NCI-H1105 treated with DMSO at 0.1 percent for 48 hours (cell line): ENCODE data around the gene PKP3.
"Not testable (repeated sequence)": the region's sequence is repeated elsewhere in the genome, so short reads cannot be mapped to it uniquely, and the experiment has no call there.

ENCODE experiments used
- DNase-seq: peaks from one replicate; lab custom pipeline; 2025; lab: John Stamatoyannopoulos, UW

PKP3 gene

DNA sequence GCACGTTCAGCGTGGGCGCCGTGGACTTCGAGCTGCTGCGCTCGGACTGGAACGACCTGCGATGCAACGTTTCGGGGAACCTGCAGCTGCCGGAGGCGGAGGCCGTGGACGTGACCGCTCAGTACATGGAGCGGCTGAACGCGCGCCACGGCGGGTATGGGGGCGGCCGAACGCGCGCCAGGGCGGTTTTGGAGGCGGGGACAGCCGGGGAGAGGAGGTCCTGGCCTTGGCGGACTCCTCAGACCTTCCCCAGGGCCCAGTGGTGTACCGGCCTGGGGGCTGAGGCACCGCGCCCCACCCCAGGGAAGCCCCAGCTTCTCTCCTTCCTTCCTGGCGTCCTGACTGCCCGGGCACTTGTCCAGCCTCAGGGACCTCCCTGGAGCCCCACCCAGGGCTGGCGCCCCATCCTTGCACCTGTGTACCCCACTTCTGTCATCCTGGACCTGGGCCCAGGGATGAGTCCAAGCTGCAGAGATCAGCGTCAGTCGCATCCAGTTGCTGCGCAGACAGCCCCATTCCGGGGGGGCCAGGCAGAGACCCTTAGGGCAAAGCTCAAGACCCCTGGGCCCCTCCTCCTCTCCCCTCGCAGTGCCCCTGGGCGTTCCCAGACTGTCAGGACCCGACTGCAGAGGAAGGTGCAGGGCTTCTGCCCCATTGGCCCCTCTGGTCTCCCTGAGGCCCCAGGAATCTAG, 16.7 kb upstream of the PKP3 start:
- no peak for DNase-seq

DNA sequence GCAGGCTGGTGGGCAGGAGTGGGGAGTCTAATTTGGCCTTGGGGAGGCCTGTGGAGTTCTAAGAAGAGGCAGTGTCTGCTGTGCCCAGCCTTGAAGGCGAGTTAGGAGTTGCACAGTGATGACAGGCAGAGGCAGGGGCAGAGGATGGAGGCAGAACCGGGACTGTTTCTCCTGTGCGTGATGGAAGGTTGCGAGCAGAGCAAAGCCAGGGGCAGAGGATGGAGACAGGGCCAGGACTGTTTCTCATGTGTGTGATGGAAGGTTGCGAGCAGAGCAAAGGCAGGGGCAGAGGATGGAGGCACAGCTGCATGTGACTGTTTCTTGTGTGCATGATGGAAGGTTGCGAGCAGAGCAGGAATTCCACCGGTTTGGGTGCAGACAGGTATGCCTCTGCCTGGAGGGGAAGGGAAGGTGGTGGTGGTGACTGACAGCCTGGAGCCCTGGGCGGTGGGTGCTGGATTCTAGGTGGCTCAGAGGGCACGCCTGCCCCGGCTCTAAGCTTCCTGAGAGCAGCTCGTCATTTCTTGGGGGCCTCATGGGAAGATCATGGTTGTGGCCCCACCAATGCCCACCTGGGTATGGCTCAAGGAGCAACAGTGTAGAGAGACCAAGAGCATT, 16.0 kb upstream of the PKP3 start:
- no peak for DNase-seq

DNA sequence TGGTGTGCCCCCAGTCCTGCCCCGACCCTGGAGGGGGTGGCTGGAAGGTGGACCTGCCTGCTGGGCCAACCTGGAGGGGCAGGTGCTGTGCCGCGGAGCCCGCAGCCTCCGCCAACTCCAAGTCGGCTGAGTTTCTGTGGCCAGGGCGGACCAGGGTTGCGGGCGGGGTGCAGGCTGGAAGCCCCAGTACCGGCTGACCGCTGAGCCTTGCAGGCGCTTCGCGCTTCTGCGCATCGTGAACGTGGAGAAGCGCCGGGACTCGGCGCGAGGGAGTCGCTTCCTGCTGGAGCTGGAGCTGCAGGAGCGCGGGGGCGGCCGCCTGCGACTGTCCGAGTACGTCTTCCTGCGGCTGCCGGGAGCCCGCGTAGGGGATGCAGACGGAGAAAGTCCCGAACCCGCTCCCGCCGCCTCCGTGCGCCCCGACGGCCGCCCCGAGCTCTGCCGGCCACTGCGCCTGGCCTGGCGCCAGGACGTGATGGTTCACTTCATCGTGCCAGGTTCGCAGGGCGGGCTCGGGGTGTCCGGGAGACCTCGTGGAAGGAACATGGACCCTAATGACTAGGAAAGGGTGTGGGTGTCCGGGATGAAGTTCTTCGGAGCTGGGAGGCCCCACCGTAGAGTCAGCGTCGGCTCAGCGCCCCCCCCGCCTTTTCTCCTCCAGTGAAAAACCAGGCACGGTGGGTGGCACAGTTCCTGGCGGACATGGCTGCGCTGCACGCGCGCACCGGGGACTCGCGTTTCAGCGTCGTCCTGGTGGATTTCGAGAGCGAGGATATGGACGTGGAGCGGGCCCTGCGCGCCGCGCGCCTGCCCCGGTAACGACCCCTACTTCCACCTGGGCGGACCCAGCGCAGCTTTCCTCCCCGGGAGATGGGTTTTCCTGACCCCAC, 14.6 kb upstream of the PKP3 start:
- no peak for DNase-seq

DNA sequence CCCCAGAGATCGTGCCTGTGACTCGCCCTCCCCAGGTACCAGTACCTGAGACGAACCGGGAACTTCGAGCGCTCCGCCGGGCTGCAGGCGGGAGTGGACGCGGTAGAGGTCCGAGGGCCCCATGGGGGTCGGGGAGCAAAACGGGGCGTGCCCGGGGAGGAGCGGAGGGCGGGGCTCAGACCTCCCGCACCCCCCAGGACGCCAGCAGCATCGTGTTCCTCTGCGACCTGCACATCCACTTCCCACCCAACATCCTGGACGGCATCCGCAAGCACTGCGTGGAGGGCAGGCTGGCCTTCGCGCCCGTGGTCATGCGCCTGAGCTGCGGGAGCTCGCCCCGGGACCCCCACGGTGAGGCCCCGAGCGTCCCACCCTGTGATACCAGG, 13.9 kb upstream of the PKP3 start:
- DNase-seq: no peak

DNA sequence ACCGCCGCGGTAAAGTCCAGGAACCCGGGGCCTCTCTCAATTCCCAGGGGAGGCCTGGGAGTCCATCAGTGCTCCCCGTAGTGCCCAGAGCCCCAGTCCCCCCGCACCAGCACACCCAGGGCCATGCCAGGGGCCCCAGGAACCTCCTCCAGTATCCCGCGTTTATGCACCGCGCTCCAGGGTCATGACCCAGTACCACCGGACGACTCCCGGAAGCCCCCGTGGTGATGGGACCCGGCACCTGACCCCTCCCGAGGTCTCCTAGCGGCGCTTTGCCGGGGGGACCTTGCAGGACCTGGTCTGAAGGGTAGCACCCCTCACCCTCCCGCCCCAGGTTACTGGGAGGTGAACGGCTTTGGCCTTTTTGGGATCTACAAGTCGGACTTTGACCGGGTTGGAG, 13.5 kb upstream of the PKP3 start:
- no peak for DNase-seq

DNA sequence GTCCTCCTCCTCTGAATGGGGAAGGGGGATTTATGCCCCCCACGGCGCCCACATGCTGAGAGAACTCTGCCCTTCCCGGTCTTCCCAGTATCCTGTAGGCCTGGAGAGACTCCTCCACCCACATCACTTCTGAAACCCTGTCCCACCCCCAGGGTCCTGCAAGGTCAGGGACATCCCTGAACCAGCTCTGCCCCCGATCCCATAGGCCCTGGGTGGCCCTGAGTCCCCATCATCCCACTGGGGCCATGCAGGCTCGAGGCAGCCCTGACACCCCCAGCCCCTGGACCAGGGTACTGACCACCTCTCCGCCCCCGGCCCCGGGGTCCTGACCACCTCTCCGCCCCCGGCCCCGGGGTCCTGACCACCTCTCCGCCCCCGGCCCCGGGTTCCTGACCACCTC, 13.0 kb upstream of the PKP3 start:
- no peak for DNase-seq

DNA sequence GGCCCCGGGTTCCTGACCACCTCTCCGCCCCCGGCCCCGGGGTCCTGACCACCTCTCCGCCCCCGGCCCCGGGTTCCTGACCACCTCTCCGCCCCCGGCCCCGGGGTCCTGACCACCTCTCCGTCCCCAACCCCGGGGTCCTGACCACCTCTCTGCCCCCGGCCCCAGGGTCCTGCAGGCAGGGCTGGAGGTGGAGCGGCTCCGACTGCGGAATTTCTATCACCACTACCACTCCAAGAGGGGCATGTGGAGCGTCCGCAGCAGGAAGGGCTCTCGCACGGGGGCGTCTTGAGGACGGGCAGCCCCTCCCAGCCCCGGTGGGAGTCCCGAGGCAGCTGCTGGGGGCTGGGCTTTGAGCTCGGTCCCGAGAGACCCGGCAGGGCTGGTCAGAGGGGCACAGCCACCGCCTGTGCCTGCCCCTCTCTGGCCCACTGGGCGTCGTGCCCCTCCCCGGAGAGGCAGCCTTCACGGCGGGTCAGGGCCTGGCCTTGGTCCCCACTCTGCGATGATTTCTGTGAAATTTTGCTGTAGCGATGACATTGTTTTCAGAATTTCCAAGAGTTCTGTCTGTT, 12.4 kb upstream of the PKP3 start:
- DNase-seq: no peak

DNA sequence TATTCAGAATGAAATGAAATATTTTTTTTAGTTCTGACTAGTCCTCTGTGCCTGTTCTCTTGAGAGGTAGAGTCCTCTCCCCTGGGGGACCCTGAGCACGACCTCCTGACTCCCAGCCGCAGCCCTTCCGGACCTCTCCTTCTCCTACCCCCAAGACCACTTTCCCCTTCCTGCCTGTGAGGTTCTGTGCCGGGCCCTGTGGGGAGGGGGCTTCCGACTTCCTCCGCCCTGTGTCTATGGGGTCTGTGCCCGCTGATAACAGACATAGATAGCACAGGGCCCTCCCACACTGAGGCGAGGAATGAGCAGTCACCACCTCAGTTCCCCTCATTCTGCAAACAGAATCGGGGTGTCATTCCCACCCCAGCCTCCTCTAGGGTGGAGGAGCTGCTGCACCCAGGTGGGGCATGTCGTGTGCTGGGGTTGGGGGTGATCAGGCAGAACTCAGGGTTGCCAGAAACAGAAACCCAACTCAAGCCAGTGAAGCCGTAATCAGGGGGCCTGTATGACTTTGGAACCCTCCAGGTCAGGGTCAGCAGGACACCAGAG, 11.9 kb upstream of the PKP3 start:
- DNase-seq: no peak

DNA sequence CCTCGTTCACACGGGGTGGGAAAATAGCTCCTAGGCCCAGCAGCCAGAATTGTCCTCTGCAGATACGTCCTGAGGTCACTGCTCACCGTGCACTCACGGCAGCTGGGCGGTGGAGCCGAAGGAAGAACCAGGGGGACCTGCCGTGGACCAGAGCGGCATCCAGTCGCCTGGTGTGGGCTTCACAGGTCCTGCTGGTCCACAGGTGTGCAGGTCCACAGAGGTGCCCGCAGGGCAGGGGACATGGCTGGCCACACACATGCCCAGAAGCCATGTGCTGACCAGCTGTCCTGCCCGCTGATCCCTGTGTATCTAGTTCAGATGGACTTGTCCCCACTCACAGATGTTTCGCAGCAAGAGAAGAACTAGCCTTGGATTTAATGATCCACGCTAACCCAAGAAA, 10.6 kb upstream of the PKP3 start:
- no peak for DNase-seq

DNA sequence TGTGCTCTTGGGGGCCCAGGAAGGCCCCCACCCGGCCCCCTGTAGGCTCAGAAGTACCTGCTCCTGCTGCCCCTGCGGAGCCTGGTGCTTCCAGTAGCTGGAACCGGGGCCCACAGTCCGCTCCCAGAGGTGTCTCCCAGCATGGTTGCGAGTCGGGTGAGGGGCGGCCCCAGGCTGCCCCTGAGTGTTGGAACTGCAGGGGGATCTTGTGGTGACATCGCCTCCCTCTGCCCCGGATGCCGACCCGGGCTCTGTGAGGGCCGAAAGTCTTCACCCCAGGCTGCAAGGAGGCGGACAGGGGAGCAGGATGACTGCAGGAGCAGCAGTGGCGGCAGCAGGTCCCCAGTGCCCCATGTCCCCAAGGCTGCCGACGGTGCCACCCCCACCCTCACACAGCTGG, 9.5 kb upstream of the PKP3 start:
- DNase-seq: no peak

DNA sequence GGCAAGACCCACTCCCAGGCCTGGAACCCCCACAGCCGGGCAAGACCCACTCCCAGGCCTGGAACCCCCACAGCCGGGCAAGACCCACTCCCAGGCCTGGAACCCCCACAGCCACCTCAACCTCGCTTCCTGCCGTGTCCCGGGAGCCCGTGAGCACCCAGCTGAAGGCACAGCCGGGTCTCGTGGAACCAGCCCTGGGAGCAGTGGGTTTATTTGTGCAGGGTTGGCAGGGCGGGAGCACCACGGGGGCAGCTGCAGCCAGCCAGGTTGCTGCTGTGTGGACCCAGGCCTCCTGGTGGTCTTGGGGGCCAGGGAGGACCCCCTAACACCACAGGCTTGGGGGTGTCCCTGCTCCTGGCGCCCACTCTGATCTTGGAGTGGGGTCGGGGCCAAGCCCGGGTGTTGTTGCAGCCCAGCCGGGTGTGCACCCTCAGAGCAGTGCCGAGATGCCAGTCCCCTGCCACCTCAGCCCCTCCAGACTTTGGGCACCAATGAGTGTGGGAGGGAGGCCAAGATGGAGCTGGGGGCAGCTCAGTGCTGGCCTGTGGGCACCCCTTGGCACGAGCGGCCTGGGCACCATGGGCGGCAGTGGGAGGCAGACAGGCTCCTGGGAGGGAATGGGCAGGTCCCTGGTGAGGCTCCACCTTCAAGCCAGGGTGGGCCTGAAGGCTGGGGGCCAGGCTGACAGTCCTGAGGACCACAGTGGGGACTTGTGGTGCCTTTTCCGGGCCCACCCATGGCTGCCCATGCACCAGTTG, 8.2 kb upstream of the PKP3 start:
- DNase-seq: no peak

DNA sequence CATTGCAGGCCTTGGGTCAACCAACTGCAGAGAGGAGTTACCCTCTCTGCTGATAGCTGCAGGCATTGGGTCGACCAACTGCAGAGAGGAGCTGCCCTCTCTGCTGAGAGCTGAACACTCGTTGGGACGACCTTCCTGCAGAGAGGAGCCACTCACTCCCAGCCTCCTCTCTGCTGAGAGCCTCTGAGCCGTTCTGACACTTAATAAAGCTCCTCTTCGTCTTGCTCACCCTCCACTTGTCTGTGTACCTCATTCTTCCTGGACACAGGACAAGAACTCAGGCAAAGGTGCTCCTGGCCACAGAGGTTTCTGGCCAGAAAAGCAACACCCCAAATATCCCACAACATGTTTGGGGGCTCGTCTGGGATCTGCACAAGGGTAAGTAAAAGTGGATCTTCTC, 7.5 kb upstream of the PKP3 start:
- no peak for DNase-seq

DNA sequence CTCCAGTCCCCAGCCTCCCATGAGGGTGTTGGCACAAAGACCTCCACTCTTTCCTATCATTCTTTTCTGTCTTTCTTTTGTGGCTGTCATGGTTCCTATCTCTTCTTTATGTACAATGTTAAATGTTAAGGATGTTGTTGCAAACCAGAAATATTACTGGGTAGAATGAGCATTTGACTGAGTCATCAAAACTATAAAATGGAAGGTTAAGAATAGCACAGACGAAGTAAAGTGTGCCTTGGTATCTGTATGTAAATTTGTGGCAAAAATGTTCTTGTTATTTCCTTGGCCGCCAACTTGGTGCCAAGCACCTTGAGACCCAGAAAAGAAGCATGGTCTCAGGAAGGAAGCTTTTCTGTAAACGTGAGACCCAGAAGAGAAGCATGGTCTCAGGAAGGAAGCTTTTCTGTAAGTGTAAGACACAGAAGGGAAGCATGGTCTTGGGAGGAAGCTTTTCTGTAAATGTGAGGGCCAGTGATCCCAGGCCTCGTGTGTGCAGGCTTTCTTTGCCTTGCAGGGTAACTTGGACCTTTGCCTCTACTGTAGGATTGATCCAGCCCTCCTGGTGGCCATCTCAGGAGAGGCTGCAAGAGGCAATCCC, 6.7 kb upstream of the PKP3 start:
- no peak for DNase-seq

DNA sequence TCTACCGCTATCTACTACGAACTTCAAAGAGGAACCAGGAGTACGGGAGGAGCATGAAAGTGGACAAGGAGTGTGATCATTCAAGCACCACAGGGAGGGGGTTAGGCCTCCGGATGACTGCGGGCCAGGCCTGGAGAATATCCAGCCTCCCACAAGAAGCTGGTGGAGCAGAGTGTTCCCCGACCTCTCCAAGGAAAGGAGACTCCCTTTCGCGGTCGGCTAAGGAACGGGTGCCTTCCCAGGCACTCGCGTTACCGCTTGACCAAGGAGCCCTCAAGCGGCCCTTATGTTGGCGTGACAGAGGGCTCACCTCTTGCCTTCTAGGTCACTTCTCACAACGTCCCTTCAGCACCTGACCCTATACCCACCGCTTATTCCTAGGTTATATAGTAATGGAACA, 4.6 kb upstream of the PKP3 start:
- not testable (repeated sequence) for DNase-seq

DNA sequence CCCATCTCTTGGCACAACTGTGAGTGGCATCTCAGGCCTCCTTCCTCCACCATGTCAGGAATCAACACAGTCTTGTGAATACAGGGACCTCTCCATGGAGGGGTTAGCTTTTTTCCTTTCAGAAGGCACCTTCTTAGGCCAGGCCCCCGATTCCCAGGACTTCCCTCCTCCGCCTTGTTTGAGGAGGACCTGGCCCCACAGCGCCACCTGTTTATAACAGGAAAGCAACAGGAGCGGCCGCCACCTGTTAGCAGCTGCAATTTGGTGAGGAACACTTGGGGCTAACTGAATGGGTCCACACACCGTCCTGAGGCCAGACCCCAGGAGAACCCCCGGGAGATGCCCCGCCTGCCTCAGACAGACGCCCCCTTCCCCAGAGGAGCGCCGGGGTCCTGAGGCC, 3.8 kb upstream of the PKP3 start:
- DNase-seq: no peak

DNA sequence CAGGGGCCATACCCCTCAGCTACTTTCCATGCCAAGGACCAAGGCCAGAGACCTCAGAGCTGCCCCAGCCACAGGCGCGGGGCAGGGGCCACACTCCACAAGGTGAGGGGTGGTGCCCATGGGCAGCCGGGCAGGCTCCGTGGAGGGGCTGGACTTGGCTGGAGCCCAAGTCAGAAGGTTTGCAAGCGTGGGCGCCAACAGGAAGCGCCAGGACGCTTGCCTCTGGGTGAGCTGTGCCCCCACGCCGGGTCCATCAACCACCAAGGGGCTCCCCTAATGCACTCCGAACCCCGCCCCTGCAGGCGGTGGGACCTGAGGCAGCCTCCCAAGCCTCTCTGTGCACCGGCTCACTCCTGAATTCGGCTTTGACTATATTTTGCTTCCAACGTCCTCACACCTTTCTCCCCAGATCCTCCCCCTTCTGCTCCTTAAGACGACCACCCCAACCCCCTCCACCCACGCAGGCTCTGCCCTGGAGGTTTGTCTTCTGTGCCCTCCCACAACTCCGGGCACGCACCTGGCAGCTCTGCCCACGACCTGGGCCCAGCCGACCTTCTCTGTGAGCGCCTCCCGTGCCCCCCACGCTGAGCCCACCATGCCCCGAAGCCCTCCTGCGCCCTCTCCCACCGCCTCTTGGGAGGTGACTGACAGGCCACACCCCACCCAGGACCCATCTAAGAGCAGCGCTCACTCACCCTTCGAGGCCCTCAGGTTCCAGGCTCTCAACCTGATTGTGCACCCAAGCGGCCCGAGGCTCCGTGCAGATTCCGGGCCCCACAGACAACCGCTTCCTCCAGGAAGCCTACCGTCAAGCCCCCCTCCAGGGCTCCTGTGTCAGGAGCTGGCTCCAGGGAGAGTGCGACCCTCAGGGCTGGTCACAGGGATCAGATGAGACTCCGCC, 2.6 kb upstream of the PKP3 start:
- no peak for DNase-seq

DNA sequence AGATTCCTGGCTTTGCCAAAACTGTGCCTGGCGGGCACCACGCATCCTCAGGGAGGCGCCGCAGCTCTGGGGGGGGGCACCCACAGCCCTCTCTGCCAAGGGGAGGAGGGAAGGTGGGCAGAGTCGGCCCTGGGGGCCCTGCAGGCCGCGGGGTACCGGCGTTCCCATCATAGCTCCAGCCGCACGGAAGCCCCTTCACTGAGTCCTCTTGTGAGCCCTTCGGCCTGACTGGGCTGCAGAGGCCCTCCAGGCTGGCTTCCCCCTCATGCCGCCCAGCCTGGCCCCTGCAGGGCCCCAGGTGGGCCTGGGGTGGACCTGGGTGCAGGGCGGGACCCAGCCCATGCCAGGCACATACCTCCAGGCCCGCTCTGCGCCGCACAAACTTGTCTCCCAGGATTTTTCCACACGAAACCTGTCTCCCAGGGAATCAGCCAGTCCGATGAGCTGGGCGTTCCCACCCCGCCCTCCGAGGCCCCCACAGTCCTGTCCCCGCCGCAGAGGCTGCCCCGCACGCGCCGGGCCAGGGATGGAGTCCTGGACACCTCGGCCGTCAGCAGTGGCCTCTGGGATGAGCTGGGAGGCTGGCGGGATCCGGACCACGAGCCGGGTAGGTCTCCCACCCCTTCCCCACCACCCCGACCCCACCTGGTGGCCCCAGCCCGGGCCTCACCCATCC, 1.8 kb upstream of the PKP3 start:
- no peak for DNase-seq

DNA sequence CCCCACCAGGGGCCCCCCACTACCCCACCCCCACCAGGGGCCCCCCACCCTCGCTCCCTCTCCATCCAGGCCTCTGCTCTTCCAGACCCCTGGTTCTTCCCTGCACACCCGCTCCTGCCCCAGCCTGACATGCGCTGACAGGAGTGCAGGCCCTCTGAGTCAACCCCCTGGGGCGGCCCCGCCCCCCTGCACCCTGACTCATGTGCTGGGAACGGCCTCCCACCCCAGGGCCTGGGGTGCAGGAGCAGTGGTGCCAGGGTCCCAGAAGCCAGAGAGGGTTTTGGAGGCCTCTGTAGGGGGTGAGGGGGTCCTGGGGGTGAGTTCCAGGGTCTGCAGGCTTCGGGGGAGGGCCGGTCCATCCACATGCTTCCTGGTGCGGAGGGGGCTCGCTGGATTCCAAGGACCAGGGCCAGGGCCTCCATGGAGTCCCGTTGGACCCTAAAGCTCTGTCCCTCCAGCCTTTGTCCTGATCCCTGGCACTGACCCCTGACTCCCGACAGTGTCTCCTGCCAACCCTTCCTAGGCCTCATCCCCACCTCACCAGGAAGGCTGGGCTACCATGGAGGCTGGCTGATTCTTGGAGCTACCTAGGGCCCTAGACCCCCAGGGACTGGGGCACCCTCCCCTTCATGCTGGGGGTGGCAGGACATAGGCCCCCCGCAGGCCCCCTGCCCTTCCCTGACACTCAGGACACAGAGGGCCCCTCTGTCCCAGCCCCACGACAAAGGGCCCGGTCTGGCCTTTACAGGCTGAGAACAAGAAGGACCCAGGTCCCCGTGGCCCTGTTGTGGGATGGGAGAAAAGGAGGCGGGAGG, 583 bp upstream of the PKP3 start:
- no peak for DNase-seq
